HCT116 (cell line): ENCODE measurements around the gene ARFGAP3. TPM values are rescaled to one million over a fixed set of nuclear protein-coding genes. Genes with fewer than 3 reads are reported as not detected.

Experiments
- ATAC-seq: fragments of 200-7000 bp; cut with Tn5 transposase; 2 replicates; pipeline ENCODE4 v1.9.1; 2020; ENCODE audit warnings: mild to moderate bottlenecking, moderate library complexity
- BruUV-seq: library from RNA; stranded (reverse); fragments of 400-500 nt; replicated peaks from 2 replicates; lab custom pipeline; 2021; lab: Mats Ljungman, UMichigan
- CTCF ChIA-PET: fragments of 300-600 bp; sonication (Branson Sonifier 250); formaldehyde crosslinking; loops from one replicate; lab custom pipeline; 2021; ENCODE audit warnings: antibody characterized with exemption; lab: Charles Lee
- POLR2A ChIA-PET: fragments of 300-600, 350-600 bp; sonication (Branson Sonifier 250); formaldehyde crosslinking; loops from one replicate; lab custom pipeline; 2021; ENCODE audit warnings: antibody characterized with exemption; lab: Charles Lee
- RAD21 ChIA-PET, 2 experiments: fragments of 300-600 bp; sonication (Branson Sonifier 250); formaldehyde crosslinking; loops; one replicate each; lab custom pipeline; 2023; ENCODE audit warnings: low total read pairs in 2 of 2; ENCODE audit not compliant: uncharacterized antibody in 2 of 2, unreplicated experiment in 2 of 2, low non-redundant PET in 1 of 2; lab: Charles Lee
- DNase-seq: peaks from one replicate; pipeline ENCODE4 v3.0.0-alpha.2; 2010; ENCODE audit warnings: low read depth, low spot score
- H2AFZ ChIP-seq: fragments of 200-600 bp; shearing (Covaris generic), sonication (generic); 2 replicates; pipeline ENCODE4 v1.6.1; 2017; ENCODE audit warnings: low read depth, mixed run types, mixed read lengths, antibody characterized with exemption, low read length; ENCODE audit not compliant: poor library complexity, severe bottlenecking
- H3K27ac ChIP-seq: 2 replicates; pipeline ENCODE4 v1.5.1; 2012; ENCODE audit warnings: low read depth, low read length
- H3K27me3 ChIP-seq: fragments of 200-600 bp; sonication (generic); 2 replicates; pipeline ENCODE4 v1.6.1; 2016; ENCODE audit warnings: mixed run types, low read length, mixed read lengths; ENCODE audit not compliant: insufficient read depth
- H3K36me3 ChIP-seq, 2 experiments: fragments of 200-500 bp in 1 of 2; fragments of 200-600 bp in 1 of 2; sonication (Bioruptor generic) in 1 of 2; sonication (generic) in 1 of 2; 2 replicates each; pipeline versions ENCODE4 v1.5.1 to v1.6.1; 2014 to 2016; ENCODE audit warnings: low read length in 2 of 2, inconsistent platforms in 1 of 2, mixed read lengths in 1 of 2, mixed run types in 1 of 2; ENCODE audit not compliant: insufficient read depth in 2 of 2, control insufficient read depth in 1 of 2
- H3K4me1 ChIP-seq, 2 experiments: fragments of 200-600 bp in 1 of 2; sonication (generic) in 1 of 2; 2 replicates each; pipeline versions ENCODE4 v1.5.1 to v1.6.1; 2012 to 2017; ENCODE audit warnings: low read length in 2 of 2, inconsistent platforms in 1 of 2, mild to moderate bottlenecking in 1 of 2, mixed read lengths in 1 of 2, mixed run types in 1 of 2, moderate library complexity in 1 of 2; ENCODE audit not compliant: insufficient read depth in 2 of 2, control insufficient read depth in 1 of 2
- H3K4me2 ChIP-seq: fragments of 200-600 bp; sonication (generic); 2 replicates; pipeline ENCODE4 v1.6.1; 2017; ENCODE audit warnings: mixed run types, low read length, mixed read lengths
- H3K4me3 ChIP-seq, 2 experiments: fragments of 200-600 bp in 1 of 2; sonication (generic) in 1 of 2; replicated peaks in 1 of 2; 2 replicates each; pipeline ENCODE4 v1.5.1; 2011 to 2016; ENCODE audit warnings: low read length in 2 of 2, control low read depth in 1 of 2, low read depth in 1 of 2, mild to moderate bottlenecking in 1 of 2, mixed read lengths in 1 of 2, mixed run types in 1 of 2
- H3K79me2 ChIP-seq: fragments of 200-600 bp; sonication (generic); 2 replicates; pipeline ENCODE4 v1.6.1; 2017; ENCODE audit warnings: mild to moderate bottlenecking, mixed run types, low read length, moderate library complexity, mixed read lengths; ENCODE audit not compliant: insufficient read depth
- H3K9ac ChIP-seq: fragments of 200-600 bp; sonication (generic); 2 replicates; pipeline ENCODE4 v1.6.1; 2016; ENCODE audit warnings: low read length, mixed read lengths
- H3K9me2 ChIP-seq: fragments of 200-600 bp; sonication (generic), shearing (Covaris generic); 2 replicates; pipeline ENCODE4 v1.6.1; 2017; ENCODE audit warnings: mixed run types, mild to moderate bottlenecking, moderate library complexity; ENCODE audit not compliant: insufficient read depth
- H3K9me3 ChIP-seq, 2 experiments: fragments of 200-500 bp in 1 of 2; fragments of 200-600 bp in 1 of 2; sonication (Bioruptor generic) in 1 of 2; sonication (generic) in 1 of 2; 2 replicates each; pipeline ENCODE4 v1.6.1; 2014 to 2017; ENCODE audit warnings: low read length in 2 of 2, mixed read lengths in 2 of 2, inconsistent platforms in 1 of 2, low read depth in 1 of 2, mild to moderate bottlenecking in 1 of 2, mixed run types in 1 of 2, moderate library complexity in 1 of 2; ENCODE audit not compliant: control insufficient read depth in 1 of 2, insufficient read depth in 1 of 2
- H4K20me1 ChIP-seq: fragments of 200-600 bp; sonication (generic), shearing (Covaris generic); 2 replicates; pipeline ENCODE4 v1.6.1; 2017; ENCODE audit warnings: mixed run types, mild to moderate bottlenecking, moderate library complexity; ENCODE audit not compliant: insufficient read depth
- CBX3 ChIP-seq: IDR thresholded peaks from 2 replicates; pipeline ENCODE4 v1.6.1; 2012; ENCODE audit warnings: low read depth
- CEBPB ChIP-seq: IDR thresholded peaks from 2 replicates; pipeline ENCODE4 v1.6.1; 2012; ENCODE audit warnings: low read depth
- ELF1 ChIP-seq: IDR thresholded peaks from 2 replicates; pipeline ENCODE4 v1.6.1; 2012; ENCODE audit warnings: low read depth, borderline replicate concordance
- FOSL1 ChIP-seq: IDR thresholded peaks from 2 replicates; pipeline ENCODE4 v1.6.1; 2012; ENCODE audit warnings: low read depth
- JUND ChIP-seq: IDR thresholded peaks from 2 replicates; pipeline ENCODE4 v1.6.1; 2012
- POLR2A ChIP-seq: IDR thresholded peaks from 2 replicates; pipeline ENCODE4 v1.7.0; 2011; ENCODE audit warnings: borderline replicate concordance; ENCODE audit not compliant: insufficient read depth, insufficient read length; ENCODE audit errors: extremely low read depth
- POLR2AphosphoS5 ChIP-seq: IDR thresholded peaks from 2 replicates; pipeline ENCODE4 v1.6.1; 2011; ENCODE audit warnings: mild to moderate bottlenecking, low read depth, low read length, moderate library complexity
- SIN3A ChIP-seq: IDR thresholded peaks from 2 replicates; pipeline ENCODE4 v1.6.1; 2012; ENCODE audit warnings: low read depth
- SP1 ChIP-seq: IDR thresholded peaks from 2 replicates; pipeline ENCODE4 v1.6.1; 2012; ENCODE audit warnings: low read depth
- ZFX ChIP-seq: fragments of 450-650 bp; IDR thresholded peaks from 2 replicates; pipeline ENCODE4 v1.6.1; 2017
- intact Hi-C: fragments of 100-400 bp; cut with micrococcal nuclease; formaldehyde crosslinking; loops from 2 replicates; pipeline ENCODE4 v1.10.0; 2022
- total RNA-seq: library from RNA; stranded (reverse); gene quantifications from one replicate; pipeline ENCODE4 v1.2.1, GENCODE V29; 2021; ENCODE audit not compliant: unreplicated experiment
- TF ChIP-seq, protein P1 (sequence below), 3 experiments: fragments of 200-600 bp in 1 of 3; sonication (generic) in 1 of 3; IDR thresholded peaks in 2 of 3; conservative IDR thresholded peaks in 1 of 3; 2 replicates each; pipeline ENCODE4 v1.5.1; 2012 to 2017; ENCODE audit warnings: low read depth in 2 of 3, low read length in 2 of 3, antibody characterized with exemption in 1 of 3, borderline replicate concordance in 1 of 3, control low read depth in 1 of 3, mild to moderate bottlenecking in 1 of 3, mixed read lengths in 1 of 3, mixed run types in 1 of 3, moderate library complexity in 1 of 3; ENCODE audit not compliant: insufficient read depth in 1 of 3
- TF ChIP-seq, protein P2 (sequence below): IDR thresholded peaks from 2 replicates; pipeline ENCODE4 v1.6.1; 2011; ENCODE audit warnings: mild to moderate bottlenecking, low read length, moderate library complexity; ENCODE audit not compliant: insufficient replicate concordance; ENCODE audit errors: extremely low read depth

The ARFGAP3 gene
- total RNA-seq, 1 experiment from 2014 or later: 15.4 TPM

DNA sequence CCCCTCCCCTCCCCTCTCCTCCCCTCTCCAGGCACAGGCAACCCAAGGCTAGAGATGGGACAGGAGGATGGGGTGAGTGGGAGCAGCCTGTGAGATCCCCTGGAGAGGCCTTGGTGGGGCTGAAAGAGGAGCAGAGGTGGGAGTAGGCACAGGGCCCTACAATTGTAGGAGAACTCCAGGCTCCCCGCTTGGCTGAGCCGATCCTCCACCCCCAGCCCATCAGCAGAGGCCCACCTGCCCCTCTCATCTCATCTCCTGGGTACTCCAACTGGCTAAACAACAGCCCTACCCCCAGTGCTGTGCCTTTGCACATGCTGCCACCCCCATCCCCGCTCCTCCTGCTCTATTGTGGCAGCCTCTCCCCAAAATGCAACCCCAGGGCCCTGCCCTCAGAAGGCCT, 84.4 kb downstream of the ARFGAP3 start:
- ChIA-PET RAD21 (no interaction called here), POLR2A (no interaction called here), CTCF (no interaction called here)
- Histone ChIP-seq H3K4me3 (no peak overlapping the region), H3K27ac (no peak overlapping the region), H3K9me2 (no peaks in the 10 kb centered on the region), H3K9me3 (no peaks in the 10 kb centered on the region), H3K79me2 (no peaks in the 10 kb centered on the region), H3K4me1 (peaks cover 13 to 14% of the 10 kb centered on the region in 2 experiments), H4K20me1 (no peaks in the 10 kb centered on the region), H3K9ac (no peak overlapping the region), H3K27me3 (no peaks in the 10 kb centered on the region), H3K36me3 (no peaks in the 10 kb centered on the region), H2AFZ (no peak overlapping the region), H3K4me2 (no peak overlapping the region)
- ATAC-seq (no peak), DNase-seq (no peak)
- intact Hi-C loops: no loop called here
- BruUV-seq: no TSS peak
- TF ChIP-seq SIN3A: no peak
- TF ChIP-seq, protein P1, sequence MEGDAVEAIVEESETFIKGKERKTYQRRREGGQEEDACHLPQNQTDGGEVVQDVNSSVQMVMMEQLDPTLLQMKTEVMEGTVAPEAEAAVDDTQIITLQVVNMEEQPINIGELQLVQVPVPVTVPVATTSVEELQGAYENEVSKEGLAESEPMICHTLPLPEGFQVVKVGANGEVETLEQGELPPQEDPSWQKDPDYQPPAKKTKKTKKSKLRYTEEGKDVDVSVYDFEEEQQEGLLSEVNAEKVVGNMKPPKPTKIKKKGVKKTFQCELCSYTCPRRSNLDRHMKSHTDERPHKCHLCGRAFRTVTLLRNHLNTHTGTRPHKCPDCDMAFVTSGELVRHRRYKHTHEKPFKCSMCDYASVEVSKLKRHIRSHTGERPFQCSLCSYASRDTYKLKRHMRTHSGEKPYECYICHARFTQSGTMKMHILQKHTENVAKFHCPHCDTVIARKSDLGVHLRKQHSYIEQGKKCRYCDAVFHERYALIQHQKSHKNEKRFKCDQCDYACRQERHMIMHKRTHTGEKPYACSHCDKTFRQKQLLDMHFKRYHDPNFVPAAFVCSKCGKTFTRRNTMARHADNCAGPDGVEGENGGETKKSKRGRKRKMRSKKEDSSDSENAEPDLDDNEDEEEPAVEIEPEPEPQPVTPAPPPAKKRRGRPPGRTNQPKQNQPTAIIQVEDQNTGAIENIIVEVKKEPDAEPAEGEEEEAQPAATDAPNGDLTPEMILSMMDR (IDR thresholded peaks at IDR 0.05 in 2 of 3, conservative IDR thresholded peaks at IDR 0.05 in 1 of 3; ENCODE audit: borderline replicate concordance in 1 of 3, insufficient read depth in 1 of 3, low read depth in 2 of 3, low read length in 2 of 3): no peak

DNA sequence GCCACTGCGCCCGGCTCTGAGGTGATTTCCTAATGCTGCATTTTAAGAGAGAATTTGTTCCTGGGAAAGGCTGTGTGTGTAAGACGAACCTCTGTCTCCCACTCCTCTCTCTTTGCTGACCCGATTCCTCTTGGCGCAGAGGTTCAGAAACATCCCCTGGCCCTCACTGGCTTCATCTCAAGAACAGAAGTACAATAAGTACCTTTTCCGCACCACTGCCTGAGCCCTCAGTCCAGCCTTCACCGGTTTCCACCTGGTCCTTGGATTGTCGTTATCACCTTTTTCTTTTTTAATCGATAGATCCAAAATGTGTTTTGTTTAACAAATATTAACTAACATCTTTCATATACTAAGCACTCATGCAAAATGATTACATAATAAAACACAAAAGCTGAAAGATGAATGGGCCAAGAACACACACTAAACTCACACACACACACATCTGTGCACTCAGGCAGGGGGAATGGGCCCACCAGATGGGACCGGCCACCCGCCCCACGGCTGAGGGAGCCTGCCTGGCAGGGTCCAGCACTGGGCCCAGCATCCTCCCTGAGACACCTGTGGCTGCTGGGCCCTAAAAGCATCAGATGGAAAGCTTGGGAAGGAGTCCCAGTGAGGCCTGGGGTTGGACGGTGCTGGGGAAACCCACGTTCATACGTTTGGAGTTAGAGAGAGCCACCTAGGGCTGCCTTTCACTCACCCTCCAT, 86.0 kb downstream of the ARFGAP3 start:
- TF ChIP-seq SP1 (no peak), POLR2AphosphoS5 (no peak), JUND (no peak), POLR2A (no peak), CEBPB (no peak), ELF1 (no peak), ZFX (no peak), FOSL1 (no peak), CBX3 (no peak)
- TF ChIP-seq, protein P2, sequence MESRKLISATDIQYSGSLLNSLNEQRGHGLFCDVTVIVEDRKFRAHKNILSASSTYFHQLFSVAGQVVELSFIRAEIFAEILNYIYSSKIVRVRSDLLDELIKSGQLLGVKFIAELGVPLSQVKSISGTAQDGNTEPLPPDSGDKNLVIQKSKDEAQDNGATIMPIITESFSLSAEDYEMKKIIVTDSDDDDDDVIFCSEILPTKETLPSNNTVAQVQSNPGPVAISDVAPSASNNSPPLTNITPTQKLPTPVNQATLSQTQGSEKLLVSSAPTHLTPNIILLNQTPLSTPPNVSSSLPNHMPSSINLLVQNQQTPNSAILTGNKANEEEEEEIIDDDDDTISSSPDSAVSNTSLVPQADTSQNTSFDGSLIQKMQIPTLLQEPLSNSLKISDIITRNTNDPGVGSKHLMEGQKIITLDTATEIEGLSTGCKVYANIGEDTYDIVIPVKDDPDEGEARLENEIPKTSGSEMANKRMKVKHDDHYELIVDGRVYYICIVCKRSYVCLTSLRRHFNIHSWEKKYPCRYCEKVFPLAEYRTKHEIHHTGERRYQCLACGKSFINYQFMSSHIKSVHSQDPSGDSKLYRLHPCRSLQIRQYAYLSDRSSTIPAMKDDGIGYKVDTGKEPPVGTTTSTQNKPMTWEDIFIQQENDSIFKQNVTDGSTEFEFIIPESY: no peak
- Histone ChIP-seq H3K79me2 (no peaks in the 10 kb centered on the region), H2AFZ (no peak overlapping the region), H3K4me1 (peaks cover 13 to 14% of the 10 kb centered on the region in 2 experiments), H3K9ac (no peak overlapping the region), H3K36me3 (no peaks in the 10 kb centered on the region), H3K27me3 (no peaks in the 10 kb centered on the region), H4K20me1 (no peaks in the 10 kb centered on the region), H3K27ac (no peak overlapping the region), H3K9me2 (no peaks in the 10 kb centered on the region), H3K4me2 (no peak overlapping the region), H3K9me3 (no peaks in the 10 kb centered on the region), H3K4me3 (no peak overlapping the region)
- ChIA-PET CTCF (no interaction called here), POLR2A (no interaction called here), RAD21 (no interaction called here)
- intact Hi-C loops: no loop called here
- no peak for ATAC-seq
- no TSS peak for BruUV-seq
- DNase-seq: no peak
